GM19324 (cell line): ENCODE results near the gene LRRK2.

ENCODE experiments used
- ATAC-seq: cut with Tn5 transposase; IDR thresholded peaks from one replicate; pipeline ENCODE4 v1.9.1; 2021; ENCODE audit warnings: mild to moderate bottlenecking, moderate library complexity; ENCODE audit not compliant: unreplicated experiment, low FRiP score

The LRRK2 gene

GRCh38 chr12:40224439-40225291 is at the start of gene LRRK2:
TSS of gene LRRK2 (plus strand) at chr12:40224997. CDS start at chr12:40225132, 135 bp downstream.
- peak; percentile 56 for ATAC-seq

DNA sequence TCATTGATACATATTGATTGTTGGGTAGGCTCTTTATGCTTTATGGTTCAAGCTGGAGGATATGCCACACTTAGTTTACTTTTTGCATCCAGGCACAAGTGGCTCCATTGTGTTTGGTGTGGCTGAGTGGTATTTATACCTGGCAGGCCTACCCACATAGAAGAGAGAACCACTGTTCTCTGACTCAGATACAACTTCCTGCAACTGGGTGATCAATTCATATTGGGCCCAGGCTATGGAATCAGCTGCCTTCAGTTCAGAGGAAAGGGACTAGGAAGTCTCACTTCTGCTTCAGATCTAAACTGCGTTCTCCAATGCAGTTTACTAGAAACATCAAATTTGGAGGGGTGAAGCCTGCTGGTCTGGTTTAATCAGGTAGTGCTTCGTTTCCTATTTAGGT is 49.8 kb upstream of the LRRK2 start:
- no peak for ATAC-seq

GRCh38 chr12:40175489-40175888 is 49.3 kb upstream of the LRRK2 start:
- no peak for ATAC-seq

GRCh38 chr12:40178701-40179100 is 46.1 kb upstream of the LRRK2 start:
- ATAC-seq, result no peak

- ATAC-seq, result no peak
These were observed 43.3 kb upstream of the LRRK2 start for GRCh38 chr12:40181490-40181889.

GRCh38 chr12:40183715-40184114 is 41.1 kb upstream of the LRRK2 start:
- no peak for ATAC-seq

- ATAC-seq, result no peak
These were observed 40.1 kb upstream of the LRRK2 start for GRCh38 chr12:40184493-40185302.

DNA sequence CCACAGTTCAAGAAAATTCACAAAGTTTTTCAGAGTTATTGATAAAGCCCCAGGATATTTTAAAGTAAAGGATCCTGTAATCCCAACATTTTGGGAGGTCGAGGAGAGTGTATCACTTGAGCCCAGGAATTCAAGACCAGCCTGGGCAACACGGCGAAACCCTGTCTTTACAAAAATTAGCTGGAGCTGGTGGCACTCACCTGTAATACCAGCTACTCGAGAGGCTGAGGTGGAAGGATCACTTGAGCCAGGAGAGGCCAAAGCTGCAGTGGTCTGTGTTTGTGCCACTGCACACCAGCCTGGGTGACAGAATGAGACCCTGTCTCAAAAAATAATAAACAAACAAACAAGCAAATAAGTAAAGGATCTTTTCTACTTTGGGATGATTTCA is 39.5 kb upstream of the LRRK2 start:
- ATAC-seq, result no peak

DNA sequence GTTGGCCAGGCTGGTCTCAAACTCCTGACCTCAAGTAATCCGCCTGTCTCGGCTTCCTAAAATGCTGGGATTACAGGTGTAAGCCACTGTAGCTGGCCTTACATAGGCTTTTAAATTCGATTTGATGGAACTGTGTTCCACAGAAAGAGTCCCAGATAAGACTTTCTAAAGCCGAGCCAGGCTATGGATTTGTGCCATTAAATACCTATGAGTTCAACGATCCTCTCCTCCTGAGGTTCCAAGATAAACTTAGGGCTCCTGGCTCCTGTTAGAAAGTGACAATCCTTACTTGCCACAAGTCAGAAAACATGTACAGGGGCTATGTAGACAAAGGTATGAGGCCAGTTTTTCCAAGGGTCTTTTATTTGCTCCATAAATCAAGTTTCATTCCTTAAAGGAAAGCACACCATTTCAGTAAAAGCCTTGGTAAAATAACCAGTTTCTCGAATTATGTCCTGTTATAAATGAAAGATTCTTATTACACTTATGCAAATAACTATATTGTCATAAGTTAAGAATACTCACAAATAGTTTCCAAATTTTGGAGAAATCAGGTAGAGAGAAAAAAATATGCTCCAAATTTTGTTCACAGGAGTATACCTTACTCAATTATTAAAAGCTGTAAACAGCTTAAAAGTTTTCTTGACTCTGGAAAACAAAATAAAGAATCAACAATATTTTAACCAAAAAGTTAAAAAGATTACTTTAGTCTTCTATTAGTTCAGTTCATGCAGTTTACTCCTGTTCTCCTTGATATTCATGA is 36.1 kb upstream of the LRRK2 start:
- no peak for ATAC-seq

DNA sequence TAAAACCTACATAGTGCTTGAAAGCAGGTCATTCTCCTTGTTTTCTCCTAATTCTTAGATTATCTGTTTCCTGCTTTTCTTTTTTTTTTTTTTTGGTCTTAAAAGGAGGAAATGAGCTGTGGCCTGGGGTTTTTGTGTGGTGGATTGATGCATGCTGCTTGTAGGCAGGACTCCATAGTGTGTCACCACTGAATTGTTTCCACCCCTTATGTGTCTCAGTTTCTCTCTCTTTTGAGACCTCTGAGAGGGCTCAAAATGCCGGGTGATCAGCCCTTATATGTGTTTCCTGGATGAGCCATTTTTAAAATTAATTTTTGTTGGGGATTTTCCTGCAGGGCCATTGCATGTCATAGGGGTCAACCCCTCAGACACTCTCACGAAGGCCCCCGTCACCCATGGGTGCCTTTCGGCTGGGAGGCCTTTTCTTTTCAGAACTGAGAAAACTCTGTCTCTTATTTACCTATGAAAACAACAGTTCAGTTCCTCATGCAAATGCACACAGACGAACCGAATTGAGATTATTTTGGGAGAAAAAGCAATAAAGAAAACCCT is 32.0 kb upstream of the LRRK2 start:
- peak; percentile 96 for ATAC-seq

DNA sequence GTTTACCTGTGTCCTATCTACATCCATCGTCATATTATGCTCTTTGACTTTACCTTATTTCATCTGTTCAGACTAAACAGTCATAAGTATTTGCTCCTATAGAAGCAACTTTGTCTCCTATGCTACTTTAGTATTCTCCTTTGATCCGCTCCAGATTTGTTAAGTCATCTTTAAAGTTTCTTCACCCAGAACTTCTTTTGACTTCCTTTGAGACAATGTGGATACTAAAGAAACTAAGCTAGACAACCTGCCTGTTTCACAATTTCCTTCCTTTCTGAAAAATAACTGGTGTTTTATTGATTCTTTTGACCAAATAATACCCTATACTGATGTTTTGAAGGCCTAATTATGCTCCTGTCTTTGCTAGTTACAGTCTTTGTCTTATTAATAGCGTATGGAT is 30.0 kb upstream of the LRRK2 start:
- ATAC-seq, result no peak

GRCh38 chr12:40197590-40197989 is 27.2 kb upstream of the LRRK2 start:
- no peak for ATAC-seq

- ATAC-seq, result no peak
These were observed 26.2 kb upstream of the LRRK2 start for GRCh38 chr12:40198601-40199000.

GRCh38 chr12:40202095-40203059 is 22.4 kb upstream of the LRRK2 start:
- ATAC-seq, result no peak

GRCh38 chr12:40203060-40203430 is 21.8 kb upstream of the LRRK2 start:
- ATAC-seq, result no peak

- no peak for ATAC-seq
These were observed 20.5 kb upstream of the LRRK2 start for GRCh38 chr12:40204337-40204736.

GRCh38 chr12:40207551-40207950 is 17.2 kb upstream of the LRRK2 start:
- ATAC-seq, result no peak

- peak; percentile 91 for ATAC-seq
These were observed 15.9 kb upstream of the LRRK2 start for GRCh38 chr12:40208707-40209446.

DNA sequence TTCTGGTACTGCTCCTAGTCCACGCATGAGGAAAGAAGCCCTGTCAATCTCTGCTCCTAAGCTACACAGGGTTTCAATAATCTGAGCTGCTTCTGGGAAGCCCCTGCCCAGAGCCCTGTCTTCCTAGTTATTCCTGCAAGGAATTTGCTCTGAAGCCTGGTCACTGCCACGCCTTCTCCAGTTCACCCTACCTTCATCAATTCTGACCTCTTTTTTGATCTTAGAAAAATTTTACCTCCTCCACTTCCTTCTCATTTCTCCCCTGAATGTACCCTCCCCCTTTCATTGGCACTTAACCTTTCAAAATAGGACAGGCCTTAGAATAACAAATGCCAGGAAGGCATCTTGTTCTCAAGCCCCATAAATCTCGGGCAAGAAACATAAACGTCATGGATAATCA is 14.9 kb upstream of the LRRK2 start:
- no peak for ATAC-seq
